ENCODE measurements around the gene CELF2. TPM values are rescaled to one million over a fixed set of nuclear protein-coding genes. Genes with fewer than 3 reads are reported as not detected.

CELF2 gene
- total and polyA plus RNA-seq, 2 of the 4 experiments (the other 2 are of a cell fraction): 3.5 to 6.6 TPM

GRCh38 chr10:11300026-11300425, 282.4 kb downstream of the CELF2 start:
- H2BK15ac ChIP-seq (ENCODE audit: low read depth, low read length): no peak overlapping the region
- ATAC-seq (ENCODE audit: low read depth) (no peak), DNase-seq (no peak)
- H4K20me1 ChIP-seq (ENCODE audit: insufficient read depth, low read length): no peaks in the 10 kb centered on the region
- TF ChIP-seq CHD1 (IDR thresholded peaks at IDR 0.05; ENCODE audit: low read depth, low read length) (no peak), USF2 (IDR thresholded peaks at IDR 0.05; ENCODE audit: low read depth, low read length) (no peak), MXI1 (IDR thresholded peaks at IDR 0.05; ENCODE audit: borderline replicate concordance, low read depth, low read length) (no peak), POLR2A (IDR thresholded peaks at IDR 0.05; ENCODE audit: low read depth, low read length) (no peak), MAZ (IDR thresholded peaks at IDR 0.05; ENCODE audit: borderline replicate concordance, low read depth, low read length) (no peak)
- no peak overlapping the region for H3K4me3 ChIP-seq (ENCODE audit: insufficient read depth, low read depth, low read length)
- H3K4ac ChIP-seq (ENCODE audit: low read depth, low read length): no peak overlapping the region
- ChIA-PET CTCF (no interaction called here), POLR2A (ENCODE audit: unreplicated experiment) (no interaction called here)
- no peaks in the 10 kb centered on the region; the same call in 1 of the 2 replicates for H3K9me3 ChIP-seq (ENCODE audit: control insufficient read depth, insufficient read depth, low read length)
- no peak overlapping the region for H3K56ac ChIP-seq (ENCODE audit: extremely low read depth, insufficient read depth, low read length)
- no peak overlapping the region for H2AK9ac ChIP-seq (replicated peaks; ENCODE audit: low read depth, low read length, poor library complexity)
- no TSS peak for BruUV-seq (replicated peaks)
- no peak overlapping the region for H2BK5ac ChIP-seq (ENCODE audit: low read depth, low read length, poor library complexity, severe bottlenecking)
- H3K27ac ChIP-seq (ENCODE audit: insufficient read depth, low read length): no peak overlapping the region
- no peaks in the 10 kb centered on the region for H3K36me3 ChIP-seq (ENCODE audit: control insufficient read depth, insufficient read depth, low read length)
- no peaks in the 10 kb centered on the region for H3K9me1 ChIP-seq (ENCODE audit: insufficient read depth, low read length)
- no peak overlapping the region for H2BK120ac ChIP-seq (ENCODE audit: low read depth, low read length)
- no peak overlapping the region for H2AFZ ChIP-seq (replicated peaks; ENCODE audit: low read length, poor library complexity)
- H4K5ac ChIP-seq (ENCODE audit: low read depth, low read length): no peak overlapping the region
- H3K23ac ChIP-seq (ENCODE audit: low read depth, low read length): no peak overlapping the region
- no peak overlapping the region for H3K9ac ChIP-seq (ENCODE audit: low read depth, low read length)
- no peaks in the 10 kb centered on the region for H3K4me1 ChIP-seq (ENCODE audit: control insufficient read depth, insufficient read depth, low read length)
- H3K4me2 ChIP-seq (ENCODE audit: low read depth, low read length): no peak overlapping the region
- no peak overlapping the region for H3K18ac ChIP-seq (ENCODE audit: low read depth, low read length)
- H3K79me1 ChIP-seq (ENCODE audit: low read depth in 1 of 2, low read length in 2 of 2): no peaks in the 10 kb centered on the region
- H4K91ac ChIP-seq (ENCODE audit: insufficient read depth, low read depth, low read length): no peak overlapping the region
- H3K27me3 ChIP-seq (ENCODE audit: control insufficient read depth, insufficient read depth, low read length): no peaks in the 10 kb centered on the region
- dilution Hi-C loops (cut with HindIII; ENCODE audit: low sequenced_read_pairs, unreplicated experiment): no loop called here
- no peak overlapping the region for H3K14ac ChIP-seq (replicated peaks; ENCODE audit: low read depth, low read length)
- H4K8ac ChIP-seq (ENCODE audit: low read depth in 2 of 2, low read length in 2 of 2): no peak overlapping the region
- 75% methylated on average over 5 of the region's 8 CpGs; no CpG with 5 or more reads in 1 of the 2 experiments for WGBS, 2 experiments (ENCODE audit: extremely low coverage in 2 of 2, insufficient read length in 1 of 2)
- H2AK5ac ChIP-seq (ENCODE audit: low read depth, low read length): no peak overlapping the region
- intact Hi-C loops (cut with micrococcal nuclease): no loop called here
- no peak overlapping the region for H2BK20ac ChIP-seq (ENCODE audit: low read depth, low read length)
- in situ Hi-C loops (cut with MboI; ENCODE audit: low sequenced_read_pairs): no loop called here
